Measurements from ENCODE around the gene HUWE1. TPM values are rescaled to one million over a fixed set of nuclear protein-coding genes. Genes with fewer than 3 reads are reported as not detected.

HUWE1 gene
- total and polyA plus RNA-seq, 11 donors = 34.7 to 222 (median 162) TPM

DNA sequence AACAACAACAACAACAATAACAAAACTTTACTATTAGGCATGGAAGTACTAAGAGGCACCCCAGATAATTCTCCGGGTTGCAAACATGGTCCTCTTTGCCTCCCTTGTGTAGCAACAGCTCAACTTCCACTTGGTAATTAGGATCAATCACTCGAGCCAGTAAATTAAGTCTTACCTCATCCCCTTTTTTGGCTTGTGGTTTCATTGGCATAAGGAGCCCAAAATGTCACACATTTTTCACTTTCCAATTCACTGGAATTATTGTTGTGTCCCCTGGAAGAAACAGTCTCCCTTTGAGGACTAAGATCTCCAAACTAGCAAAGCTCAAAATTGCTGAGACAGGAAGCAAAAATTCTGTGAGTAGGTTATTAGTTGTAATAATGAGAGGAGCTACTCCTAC is 203.1 kb downstream of the HUWE1 start:
- H3K27me3 ChIP-seq = peaks cover 0 to 34% (median 0%) of the 10 kb centered on the region in 9 donors
- DNase-seq (no peak), ATAC-seq (no peak)
- no peak overlapping the region for H3K4me3 ChIP-seq
- 55 to 76% (median 70%) methylated on average over 2 of the region's 2 CpGs for WGBS, 4 donors
- H3K36me3 ChIP-seq = no peaks in the 10 kb centered on the region
- TF ChIP-seq POLR2A (IDR thresholded peaks at IDR 0.05) = no peak
- TF ChIP-seq, protein P1, sequence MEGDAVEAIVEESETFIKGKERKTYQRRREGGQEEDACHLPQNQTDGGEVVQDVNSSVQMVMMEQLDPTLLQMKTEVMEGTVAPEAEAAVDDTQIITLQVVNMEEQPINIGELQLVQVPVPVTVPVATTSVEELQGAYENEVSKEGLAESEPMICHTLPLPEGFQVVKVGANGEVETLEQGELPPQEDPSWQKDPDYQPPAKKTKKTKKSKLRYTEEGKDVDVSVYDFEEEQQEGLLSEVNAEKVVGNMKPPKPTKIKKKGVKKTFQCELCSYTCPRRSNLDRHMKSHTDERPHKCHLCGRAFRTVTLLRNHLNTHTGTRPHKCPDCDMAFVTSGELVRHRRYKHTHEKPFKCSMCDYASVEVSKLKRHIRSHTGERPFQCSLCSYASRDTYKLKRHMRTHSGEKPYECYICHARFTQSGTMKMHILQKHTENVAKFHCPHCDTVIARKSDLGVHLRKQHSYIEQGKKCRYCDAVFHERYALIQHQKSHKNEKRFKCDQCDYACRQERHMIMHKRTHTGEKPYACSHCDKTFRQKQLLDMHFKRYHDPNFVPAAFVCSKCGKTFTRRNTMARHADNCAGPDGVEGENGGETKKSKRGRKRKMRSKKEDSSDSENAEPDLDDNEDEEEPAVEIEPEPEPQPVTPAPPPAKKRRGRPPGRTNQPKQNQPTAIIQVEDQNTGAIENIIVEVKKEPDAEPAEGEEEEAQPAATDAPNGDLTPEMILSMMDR (IDR thresholded peaks at IDR 0.05) = no peak
- H3K9me3 ChIP-seq = peaks cover 0 to 16% (median 0%) of the 10 kb centered on the region in 12 donors
- intact Hi-C loops (cut with DNase I) = no loop called here
- no peaks in the 10 kb centered on the region for H3K4me1 ChIP-seq
- no peak overlapping the region for H3K27ac ChIP-seq

MicroRNAs encoded within 50 kb of the gene (microRNA counts, 767-probe panel; counts per million panel counts)
- microRNA hsa-miR-98 = 4,849 to 5,020 counts per million in 2 donors

Small RNA genes lying within 50 kb of the gene (microRNA-seq; reads per million reads assigned to microRNA genes)
- 1,375 to 4,692 (median 2,866) reads per million in 4 donors for gene MIR98
- gene MIRLET7F2 = 4,415 to 14,300 (median 7,209) reads per million in 4 donors

Measured in heart left ventricle (tissue), 16 donors.